K562 (cell line): ENCODE data around the gene RASSF7. TPM values are rescaled to one million over a fixed set of nuclear protein-coding genes. Genes with fewer than 3 reads are reported as not detected.

ENCODE experiments used
- ADNP ChIP-seq: fragments of 200-800 bp; sonication (Bioruptor generic); IDR thresholded peaks from 2 replicates; pipeline ENCODE4 v1.6.1; 2016; ENCODE audit warnings: missing genetic modification characterization, missing compliant biosample characterization
- BRCA1 ChIP-seq, 2 experiments: fragments of 450-650 bp in 1 of 2; sonication (generic) in 1 of 2; formaldehyde crosslinking in 1 of 2; IDR thresholded peaks; 2 replicates each; pipeline versions ENCODE4 v1.5.0 to v1.6.1; 2017 to 2020; ENCODE audit warnings: mild to moderate bottlenecking in 1 of 2, missing genetic modification reagents in 1 of 2
- CHAMP1 ChIP-seq: fragments of 450-650 bp; IDR thresholded peaks from 2 replicates; pipeline ENCODE4 v1.6.1; 2016; ENCODE audit warnings: mild to moderate bottlenecking
- CHD4 ChIP-seq: fragments of 200-600 bp; sonication (generic); IDR thresholded peaks from 3 replicates; pipeline ENCODE4 v1.6.1; 2012; ENCODE audit warnings: low read depth, mild to moderate bottlenecking, mixed read lengths, low read length, inconsistent platforms; ENCODE audit not compliant: insufficient read depth, insufficient replicate concordance, poor library complexity, severe bottlenecking
- ESRRB ChIP-seq: fragments of 250-450 bp; sonication (Bioruptor Pico); IDR thresholded peaks from 2 replicates; pipeline ENCODE4 v1.5.0; 2020; ENCODE audit warnings: mild to moderate bottlenecking, moderate library complexity, borderline replicate concordance
- ETV5 ChIP-seq: sonication (generic); formaldehyde crosslinking; IDR thresholded peaks from 2 replicates; pipeline ENCODE4 v1.4.0; 2020; ENCODE audit warnings: low read depth, mild to moderate bottlenecking, missing genetic modification reagents
- EWSR1 ChIP-seq: fragments of 450-650 bp; IDR thresholded peaks from 2 replicates; pipeline ENCODE4 v1.6.1; 2018; ENCODE audit warnings: borderline replicate concordance, mild to moderate bottlenecking, low read depth, moderate library complexity; ENCODE audit not compliant: partially characterized antibody
- HNRNPH1 ChIP-seq: fragments of 200-400 bp; formaldehyde crosslinking; optimal IDR thresholded peaks from 2 replicates; pipeline ENCODE3; 2017; ENCODE audit warnings: low read depth, mild to moderate bottlenecking, low read length, moderate library complexity
- JUND ChIP-seq, 2 experiments: IDR thresholded peaks; 2 replicates in 1 of 2; 3 replicates in 1 of 2; pipeline ENCODE4 v1.6.1; 2011; ENCODE audit warnings: borderline replicate concordance in 2 of 2, low read depth in 2 of 2, low read length in 2 of 2, improper control_type of control experiment in 1 of 2, missing biosample characterization in 1 of 2, missing genetic modification characterization in 1 of 2, missing genetic modification reagents in 1 of 2
- KAT2B ChIP-seq: IDR thresholded peaks from one replicate; pipeline ENCODE4 v1.6.1; 2012; ENCODE audit warnings: low read depth, mild to moderate bottlenecking, control low read depth, inconsistent platforms, low read length, moderate library complexity
- NR3C1 ChIP-seq: sonication (generic); formaldehyde crosslinking; IDR thresholded peaks from 2 replicates; pipeline ENCODE4 v1.8.1; 2022; ENCODE audit warnings: missing genetic modification reagents
- PML ChIP-seq: IDR thresholded peaks from 2 replicates; pipeline ENCODE4 v1.6.1; 2012; ENCODE audit warnings: low read length, inconsistent platforms
- SMAD3 ChIP-seq: fragments of 450-650 bp; formaldehyde crosslinking; conservative IDR thresholded peaks from 2 replicates; pipeline ENCODE4 v1.4.0; 2020; ENCODE audit warnings: mild to moderate bottlenecking
- SRSF7 ChIP-seq: fragments of 200-400 bp; formaldehyde crosslinking; optimal IDR thresholded peaks from 2 replicates; pipeline ENCODE3; 2017; ENCODE audit warnings: mild to moderate bottlenecking, low read depth, low read length
- ZNF121 ChIP-seq: sonication (generic); formaldehyde crosslinking; conservative IDR thresholded peaks from 2 replicates; pipeline ENCODE4 v1.8.0; 2022; ENCODE audit warnings: missing genetic modification reagents
- ZNF184 ChIP-seq: sonication (generic); formaldehyde crosslinking; IDR thresholded peaks from 2 replicates; pipeline ENCODE4 v1.5.0; 2020; ENCODE audit warnings: missing genetic modification reagents
- ZNF583 ChIP-seq: fragments of 250-450 bp; sonication (Bioruptor Pico); IDR thresholded peaks from 2 replicates; pipeline ENCODE4 v1.4.0; 2020
- ZNF668 ChIP-seq: fragments of 250-450 bp; sonication (Bioruptor Pico); IDR thresholded peaks from 2 replicates; pipeline ENCODE4 v1.8.0; 2022; ENCODE audit warnings: mild to moderate bottlenecking, inconsistent platforms
- ZNF696 ChIP-seq: fragments of 250-450 bp; sonication (Bioruptor Pico); conservative IDR thresholded peaks from 2 replicates; pipeline ENCODE4 v1.4.0; 2020; ENCODE audit warnings: mild to moderate bottlenecking, moderate library complexity
- ZNF717 ChIP-seq: fragments of 250-450 bp; sonication (Bioruptor Pico); IDR thresholded peaks from 2 replicates; pipeline ENCODE4 v1.5.0; 2021
- polyA plus RNA-seq, 8 experiments: library from polyadenylated mRNA; depleted of rRNA in 4 of 8; stranded (reverse) in 5 of 8; unstranded in 3 of 8; fragments of >200 nt; fragmentation: Nextera tagmentation in 2 of 8; fragmentation: Illumina TruSeq in 1 of 8; extraction: Ambion mirVana in 2 of 8; extraction: Trizol in 1 of 8; gene quantifications; 2 replicates each; pipeline versions ENCODE4 v1.2.1 to v1.2.3, GENCODE V29; 2011 to 2014; ENCODE audit warnings: inconsistent platforms in 1 of 8, missing spikeins in 1 of 8
- total RNA-seq, 7 experiments: library from RNA; depleted of rRNA in 6 of 7; stranded (reverse); fragments of >200 nt in 6 of 7; fragmentation: Illumina TruSeq in 2 of 7; extraction: Trizol in 2 of 7; gene quantifications; 2 replicates each; pipeline versions ENCODE4 v1.2.1 to v1.2.3, GENCODE V29; 2011 to 2021; ENCODE audit warnings: low replicate concordance in 1 of 7
- TF ChIP-seq, protein P1 (sequence below): fragments of 450-650 bp; IDR thresholded peaks from 2 replicates; pipeline ENCODE4 v1.6.1; 2014; ENCODE audit warnings: low read depth, mild to moderate bottlenecking, moderate library complexity, borderline replicate concordance
- TF ChIP-seq, protein P2 (sequence below): fragments of 250-450 bp; sonication (Bioruptor Pico); IDR thresholded peaks from 2 replicates; pipeline ENCODE4 v1.8.0; 2022; ENCODE audit warnings: moderate library complexity, mild to moderate bottlenecking, inconsistent platforms
- TF ChIP-seq, protein P3 (sequence below): IDR thresholded peaks from 2 replicates; pipeline ENCODE4 v1.6.1; 2011; ENCODE audit not compliant: insufficient read length; ENCODE audit errors: extremely low read depth

The RASSF7 gene
- total and polyA plus RNA-seq, 9 of the 15 experiments (the other 6 are each of a cell fraction or from before 2014, with no cell fraction given) = 0.41 to 45.2 (median 18.6) TPM

DNA sequence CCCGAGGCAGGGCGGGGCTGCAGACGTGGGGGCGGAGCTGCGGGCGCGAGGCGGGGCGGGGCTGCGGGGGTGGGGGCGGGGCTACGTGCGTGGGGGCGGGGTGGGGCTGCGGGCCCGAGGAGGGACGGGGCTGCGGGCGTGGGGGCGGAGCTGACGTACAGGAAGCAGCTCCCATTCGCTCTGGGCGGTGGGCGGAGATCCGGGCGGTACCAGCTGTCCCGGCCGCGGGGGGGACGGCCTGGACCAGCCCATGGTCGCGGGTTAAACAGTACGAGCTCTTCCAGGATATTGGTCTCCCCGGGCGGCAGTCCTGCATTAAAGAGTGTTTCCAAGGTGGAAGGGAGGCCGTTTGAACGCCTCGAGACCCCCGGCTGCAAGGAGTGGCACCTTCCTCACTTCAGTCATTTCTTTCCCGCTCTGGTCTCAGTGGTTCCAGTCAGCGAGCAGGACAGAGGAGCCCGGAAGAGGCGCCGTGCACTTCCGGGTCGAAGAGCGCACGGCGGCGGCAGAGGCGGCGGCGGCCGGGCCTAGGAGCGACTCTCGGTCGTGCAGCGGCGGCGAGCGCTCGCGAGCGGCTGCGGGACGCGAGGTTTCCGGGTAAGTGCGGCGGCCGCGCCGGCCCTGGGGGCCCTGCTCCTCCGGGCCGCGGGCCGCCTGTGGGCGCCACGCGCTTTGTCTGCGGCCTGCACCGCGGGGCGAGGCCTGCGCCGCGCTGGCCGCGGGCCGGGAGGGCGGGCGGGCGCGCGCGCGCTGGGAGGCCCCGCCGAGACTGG is 15.4 kb downstream of the RASSF7 start, which contains the start of gene PHRF1 (continued):
- TF ChIP-seq ETV5 (0 out of 2 replicates have a peak, but pooled peaks have one; percentile 50), HNRNPH1 (no peak), PML (no peak), CHAMP1 (no peak), KAT2B (no peak), ZNF717 (no peak), SMAD3 (CRISPR knock-in tag) (no peak), ZNF668 (no peak), ZNF184 (CRISPR knock-in tag) (no peak), EWSR1 (no peak), NR3C1 (CRISPR knock-in tag) (no peak), JUND (IDR thresholded peaks at IDR 0.05; ENCODE audit: borderline replicate concordance, low read depth, low read length) (peak; percentile 99), JUND (tag; IDR thresholded peaks at IDR 0.05; ENCODE audit: borderline replicate concordance, low read depth, low read length) (no peak; the same call in 2 of the 3 replicates), BRCA1 (IDR thresholded peaks at IDR 0.05) (no peak), BRCA1 (CRISPR knock-in tag; IDR thresholded peaks at IDR 0.05) (no peak), ZNF121 (CRISPR knock-in tag) (no peak), SRSF7 (no peak), CHD4 (no peak), ADNP (tag) (no peak), ZNF696 (CRISPR knock-in tag) (no peak), ZNF583 (CRISPR knock-in tag) (no peak), ESRRB (CRISPR knock-in tag) (no peak)
- TF ChIP-seq, protein P1, sequence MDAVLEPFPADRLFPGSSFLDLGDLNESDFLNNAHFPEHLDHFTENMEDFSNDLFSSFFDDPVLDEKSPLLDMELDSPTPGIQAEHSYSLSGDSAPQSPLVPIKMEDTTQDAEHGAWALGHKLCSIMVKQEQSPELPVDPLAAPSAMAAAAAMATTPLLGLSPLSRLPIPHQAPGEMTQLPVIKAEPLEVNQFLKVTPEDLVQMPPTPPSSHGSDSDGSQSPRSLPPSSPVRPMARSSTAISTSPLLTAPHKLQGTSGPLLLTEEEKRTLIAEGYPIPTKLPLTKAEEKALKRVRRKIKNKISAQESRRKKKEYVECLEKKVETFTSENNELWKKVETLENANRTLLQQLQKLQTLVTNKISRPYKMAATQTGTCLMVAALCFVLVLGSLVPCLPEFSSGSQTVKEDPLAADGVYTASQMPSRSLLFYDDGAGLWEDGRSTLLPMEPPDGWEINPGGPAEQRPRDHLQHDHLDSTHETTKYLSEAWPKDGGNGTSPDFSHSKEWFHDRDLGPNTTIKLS = peak; percentile 74; the same call in 1 of the 2 replicates
- TF ChIP-seq, protein P2, sequence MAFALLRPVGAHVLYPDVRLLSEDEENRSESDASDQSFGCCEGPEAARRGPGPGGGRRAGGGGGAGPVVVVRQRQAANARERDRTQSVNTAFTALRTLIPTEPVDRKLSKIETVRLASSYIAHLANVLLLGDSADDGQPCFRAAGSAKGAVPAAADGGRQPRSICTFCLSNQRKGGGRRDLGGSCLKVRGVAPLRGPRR (CRISPR knock-in tag) = no peak
- TF ChIP-seq, protein P3, sequence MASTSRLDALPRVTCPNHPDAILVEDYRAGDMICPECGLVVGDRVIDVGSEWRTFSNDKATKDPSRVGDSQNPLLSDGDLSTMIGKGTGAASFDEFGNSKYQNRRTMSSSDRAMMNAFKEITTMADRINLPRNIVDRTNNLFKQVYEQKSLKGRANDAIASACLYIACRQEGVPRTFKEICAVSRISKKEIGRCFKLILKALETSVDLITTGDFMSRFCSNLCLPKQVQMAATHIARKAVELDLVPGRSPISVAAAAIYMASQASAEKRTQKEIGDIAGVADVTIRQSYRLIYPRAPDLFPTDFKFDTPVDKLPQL = no peak
